Fibroblast of pulmonary artery (primary cell): ENCODE measurements around the gene PPP1R37.

Experiments used
- DNase-seq: peaks from one replicate; pipeline ENCODE4 v3.0.0-alpha.2; 2010; ENCODE audit warnings: low read depth
- H3K4me3 ChIP-seq: replicated peaks from 2 replicates; pipeline ENCODE4 v1.5.1; 2011; ENCODE audit warnings: low read depth, mild to moderate bottlenecking, control low read depth, low read length, moderate library complexity
- TF ChIP-seq, protein P1 (sequence below): IDR thresholded peaks from 2 replicates; pipeline ENCODE4 v1.5.1; 2011; ENCODE audit warnings: mild to moderate bottlenecking, control low read depth, low read length, inconsistent platforms; ENCODE audit errors: missing control alignments

The PPP1R37 gene

DNA sequence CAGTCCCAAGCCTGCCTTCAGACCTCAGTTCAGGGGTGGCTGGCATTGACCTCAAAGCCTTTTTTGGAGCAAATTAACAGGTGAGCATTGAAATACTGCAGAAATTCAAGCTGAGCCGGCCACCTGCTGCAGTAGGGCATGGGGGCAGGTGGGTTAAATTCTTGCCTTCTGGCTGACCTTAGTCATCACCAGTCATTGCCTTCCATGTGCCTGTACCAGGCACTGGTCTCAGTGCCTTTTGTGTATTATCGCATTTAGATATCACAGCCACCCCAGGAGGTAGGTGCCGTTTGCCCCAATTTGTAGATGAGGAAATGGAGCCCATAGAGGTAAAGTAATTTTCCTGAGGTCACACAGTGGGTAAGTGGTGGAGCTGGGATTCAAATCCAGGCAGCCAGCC lies 7.2 kb downstream of the PPP1R37 start:
- TF ChIP-seq, protein P1, sequence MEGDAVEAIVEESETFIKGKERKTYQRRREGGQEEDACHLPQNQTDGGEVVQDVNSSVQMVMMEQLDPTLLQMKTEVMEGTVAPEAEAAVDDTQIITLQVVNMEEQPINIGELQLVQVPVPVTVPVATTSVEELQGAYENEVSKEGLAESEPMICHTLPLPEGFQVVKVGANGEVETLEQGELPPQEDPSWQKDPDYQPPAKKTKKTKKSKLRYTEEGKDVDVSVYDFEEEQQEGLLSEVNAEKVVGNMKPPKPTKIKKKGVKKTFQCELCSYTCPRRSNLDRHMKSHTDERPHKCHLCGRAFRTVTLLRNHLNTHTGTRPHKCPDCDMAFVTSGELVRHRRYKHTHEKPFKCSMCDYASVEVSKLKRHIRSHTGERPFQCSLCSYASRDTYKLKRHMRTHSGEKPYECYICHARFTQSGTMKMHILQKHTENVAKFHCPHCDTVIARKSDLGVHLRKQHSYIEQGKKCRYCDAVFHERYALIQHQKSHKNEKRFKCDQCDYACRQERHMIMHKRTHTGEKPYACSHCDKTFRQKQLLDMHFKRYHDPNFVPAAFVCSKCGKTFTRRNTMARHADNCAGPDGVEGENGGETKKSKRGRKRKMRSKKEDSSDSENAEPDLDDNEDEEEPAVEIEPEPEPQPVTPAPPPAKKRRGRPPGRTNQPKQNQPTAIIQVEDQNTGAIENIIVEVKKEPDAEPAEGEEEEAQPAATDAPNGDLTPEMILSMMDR = no peak
- DNase-seq = no peak
- no peak overlapping the region for H3K4me3 ChIP-seq

GRCh38 chr19:45100846-45101252 lies 7.9 kb downstream of the PPP1R37 start:
- no peak for DNase-seq
- TF ChIP-seq, protein P1 = no peak
- no peak overlapping the region for H3K4me3 ChIP-seq

DNA sequence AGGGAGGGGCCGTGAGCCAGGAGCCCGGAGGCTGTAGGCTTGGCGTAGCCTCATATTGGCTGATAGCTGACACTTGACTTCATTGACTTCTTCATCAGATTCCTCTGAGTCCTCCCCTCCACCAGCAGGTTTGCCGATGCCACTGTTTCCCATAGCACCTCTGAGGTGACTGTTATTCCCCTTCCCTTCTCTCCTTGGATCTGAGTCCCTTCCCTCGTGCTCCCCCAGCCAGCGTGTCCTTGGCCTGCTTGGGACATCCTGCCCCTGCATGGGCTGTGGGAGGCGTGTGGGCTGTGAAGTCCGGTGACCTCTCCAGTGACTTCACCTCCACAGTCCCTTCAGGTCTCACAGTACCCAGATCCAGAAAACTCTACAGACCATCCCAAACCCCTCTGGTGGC lies 8.8 kb downstream of the PPP1R37 start:
- H3K4me3 ChIP-seq = no peak overlapping the region
- TF ChIP-seq, protein P1 = no peak
- no peak for DNase-seq

DNA sequence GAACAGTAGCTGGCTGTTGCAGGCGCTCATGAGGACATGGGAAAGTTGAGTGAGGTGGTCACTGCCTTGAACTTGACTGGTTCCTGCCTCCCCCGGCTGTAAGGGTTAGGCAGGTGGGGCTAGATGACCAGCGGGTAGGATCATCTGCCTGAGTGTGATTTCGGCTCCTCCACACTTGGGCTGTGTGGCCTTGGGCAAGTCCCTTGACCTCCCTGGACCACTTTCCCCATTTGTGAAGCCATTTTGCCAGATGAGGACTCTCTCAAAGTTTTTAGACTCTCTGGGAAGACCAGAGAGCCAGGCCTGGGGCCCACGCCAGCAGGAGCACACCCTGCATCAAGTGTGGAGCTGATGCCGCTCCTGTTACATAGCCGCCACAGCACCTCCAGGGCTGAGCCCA lies 9.5 kb downstream of the PPP1R37 start:
- H3K4me3 ChIP-seq = no peak overlapping the region
- no peak for DNase-seq
- TF ChIP-seq, protein P1 = no peak

DNA sequence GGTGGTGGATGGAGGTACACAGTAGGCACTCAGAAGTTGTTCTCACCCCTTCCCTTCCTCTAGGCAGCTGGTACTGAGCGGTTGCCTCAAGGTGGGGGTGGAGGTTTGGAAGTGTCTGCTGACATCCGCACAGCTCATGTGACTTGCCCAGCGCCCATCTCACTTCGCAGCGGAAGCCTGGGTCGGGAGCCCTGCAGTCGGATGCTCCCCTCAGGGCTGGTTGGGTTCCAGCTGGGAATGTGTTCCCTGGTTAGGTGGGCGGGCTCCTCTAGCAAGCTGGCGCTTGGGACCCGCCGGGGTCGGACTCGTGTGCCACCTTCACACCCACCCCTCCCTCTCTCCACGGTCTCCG lies 10.2 kb downstream of the PPP1R37 start:
- DNase-seq = peak; percentile 23
- H3K4me3 ChIP-seq = no peak overlapping the region

DNA sequence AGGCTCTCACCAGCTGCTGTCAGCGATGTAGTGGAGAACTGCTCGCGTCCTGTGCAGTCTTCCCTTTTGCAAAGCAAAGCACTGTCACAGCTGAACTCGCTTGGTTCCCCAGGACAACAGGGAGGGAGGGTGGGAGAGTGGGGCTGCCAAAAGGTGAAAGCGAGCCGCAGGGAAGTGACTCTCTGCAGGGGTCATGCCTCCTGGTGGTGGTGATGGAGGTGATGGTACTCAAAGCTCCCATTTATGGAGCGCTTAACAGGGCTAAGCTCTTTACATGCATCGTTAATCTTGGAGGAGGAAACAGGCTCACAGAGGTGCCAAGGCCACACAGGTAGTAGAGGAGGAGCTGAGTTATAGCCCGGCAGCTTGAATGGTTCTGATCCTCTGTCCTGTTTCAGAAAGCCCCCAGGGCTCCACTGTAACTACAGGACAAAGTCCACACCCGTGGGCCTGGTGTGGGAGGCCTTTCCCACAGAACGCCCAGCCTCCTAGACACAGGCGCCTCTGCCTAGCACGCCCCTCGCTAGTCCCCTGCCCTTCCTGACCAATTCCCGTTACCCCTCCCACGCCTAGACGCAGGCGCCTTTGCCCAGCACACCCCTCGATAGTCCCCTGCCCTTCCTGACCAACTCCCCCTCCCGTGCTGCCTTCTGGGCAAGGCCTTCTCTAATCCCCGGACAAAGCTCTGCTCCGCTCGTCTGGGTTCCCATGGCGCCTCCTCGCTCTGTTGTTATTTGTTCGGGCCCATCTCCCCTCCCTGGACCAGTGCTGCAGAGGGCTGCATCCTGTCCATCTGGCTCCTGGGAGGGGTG lies 10.7 kb downstream of the PPP1R37 start:
- TF ChIP-seq, protein P1 = no peak
- H3K4me3 ChIP-seq = no peak overlapping the region
- DNase-seq = no peak

More for the DNA sequence above, 10.2 kb downstream of the PPP1R37 start:
- TF ChIP-seq, protein P1 = no peak
